GM23338 (cell line): ENCODE measurements around the gene PLXNC1. TPM values are rescaled to one million over a fixed set of nuclear protein-coding genes. Genes with fewer than 3 reads are reported as not detected.

Source experiments
- ATAC-seq: fragments of 200-7000 bp; cut with Tn5 transposase; 3 replicates; pipeline ENCODE4 v1.9.1; 2020
- DNase-seq: peaks from one replicate; pipeline ENCODE4 v3.0.0-alpha.2; 2015; ENCODE audit warnings: low spot score
- H2AFZ ChIP-seq: fragments of 200-600 bp; sonication (generic); 2 replicates; pipeline ENCODE4 v1.8.0; 2016; ENCODE audit warnings: antibody characterized with exemption, mild to moderate bottlenecking, moderate library complexity
- H3F3A ChIP-seq: fragments of 200-600 bp; sonication (generic); replicated peaks from 2 replicates; pipeline ENCODE4 v1.8.0; 2017; ENCODE audit warnings: antibody characterized with exemption, mixed run types, low read depth
- H3K27ac ChIP-seq: fragments of 200-600 bp; sonication (generic); 2 replicates; pipeline ENCODE4 v1.6.1; 2016; ENCODE audit warnings: low read depth
- H3K27me3 ChIP-seq: fragments of 200-600 bp; sonication (generic); 2 replicates; pipeline ENCODE4 v1.8.0; 2016; ENCODE audit warnings: mild to moderate bottlenecking, mixed run types, moderate library complexity; ENCODE audit not compliant: insufficient read depth
- H3K36me3 ChIP-seq: fragments of 200-600 bp; sonication (generic); 2 replicates; pipeline ENCODE4 v1.8.0; 2016; ENCODE audit warnings: mild to moderate bottlenecking; ENCODE audit not compliant: insufficient read depth
- H3K4me1 ChIP-seq: fragments of 200-600 bp; sonication (generic); 2 replicates; pipeline ENCODE4 v1.8.0; 2016; ENCODE audit warnings: mild to moderate bottlenecking, moderate library complexity; ENCODE audit not compliant: insufficient read depth
- H3K4me2 ChIP-seq: fragments of 200-600 bp; sonication (generic); 2 replicates; pipeline ENCODE4 v1.7.1; 2017; ENCODE audit warnings: mixed run types
- H3K4me3 ChIP-seq: fragments of 200-600 bp; sonication (generic); 2 replicates; pipeline ENCODE4 v1.6.1; 2016; ENCODE audit warnings: mixed run types
- H3K79me2 ChIP-seq: fragments of 200-600 bp; sonication (generic); replicated peaks from 2 replicates; pipeline ENCODE4 v1.8.0; 2017; ENCODE audit warnings: mild to moderate bottlenecking; ENCODE audit not compliant: insufficient read depth
- H3K9me2 ChIP-seq: fragments of 200-600 bp; sonication (generic); 2 replicates; pipeline ENCODE4 v1.8.0; 2017; ENCODE audit not compliant: insufficient read depth
- H4K20me1 ChIP-seq: fragments of 200-600 bp; sonication (generic); replicated peaks from 2 replicates; pipeline ENCODE4 v1.8.0; 2017; ENCODE audit warnings: mild to moderate bottlenecking; ENCODE audit not compliant: insufficient read depth
- H3K27ac Mint-ChIP-seq: 2 replicates; pipeline ENCODE4 v1.8.0; 2020; ENCODE audit warnings: inconsistent platforms, mild to moderate bottlenecking, moderate library complexity, mixed read lengths
- H3K27me3 Mint-ChIP-seq: 3 replicates; pipeline ENCODE4 v1.8.0; 2022; ENCODE audit warnings: low read depth, mild to moderate bottlenecking, moderate library complexity, mixed read lengths, inconsistent platforms; ENCODE audit not compliant: insufficient read depth, poor library complexity
- H3K36me3 Mint-ChIP-seq: 3 replicates; pipeline ENCODE4 v1.8.0; 2021; ENCODE audit warnings: low read depth, mild to moderate bottlenecking, inconsistent platforms, moderate library complexity, mixed read lengths
- H3K4me1 Mint-ChIP-seq: 3 replicates; pipeline ENCODE4 v1.8.0; 2020; ENCODE audit warnings: mild to moderate bottlenecking, inconsistent platforms, mixed read lengths
- H3K4me3 Mint-ChIP-seq: 3 replicates; pipeline ENCODE4 v1.8.0; 2021; ENCODE audit warnings: moderate library complexity, mild to moderate bottlenecking, inconsistent platforms, mixed read lengths
- H3K9me3 Mint-ChIP-seq: 3 replicates; pipeline ENCODE4 v1.8.0; 2020; ENCODE audit warnings: moderate library complexity, mild to moderate bottlenecking, inconsistent platforms, mixed read lengths
- CREB1 ChIP-seq: fragments of 250-450 bp; sonication (Bioruptor Pico); IDR thresholded peaks from 2 replicates; pipeline ENCODE4 v1.5.0; 2020; ENCODE audit warnings: low read depth, mild to moderate bottlenecking, moderate library complexity
- EZH2 ChIP-seq: fragments of 200-600 bp; sonication (generic); IDR thresholded peaks from one replicate; pipeline ENCODE4 v1.8.0; 2017; ENCODE audit warnings: antibody characterized with exemption, mild to moderate bottlenecking, low read depth; ENCODE audit not compliant: unreplicated experiment
- EZH2phosphoT487 ChIP-seq: fragments of 200-600 bp; sonication (generic); IDR thresholded peaks from one replicate; pipeline ENCODE4 v1.8.1; 2018; ENCODE audit warnings: antibody characterized with exemption; ENCODE audit not compliant: unreplicated experiment
- JUNB ChIP-seq: IDR thresholded peaks from one replicate; pipeline ENCODE4 v1.6.1; 2016; ENCODE audit warnings: antibody characterized with exemption; ENCODE audit not compliant: unreplicated experiment
- NANOG ChIP-seq: IDR thresholded peaks from 2 replicates; pipeline ENCODE4 v1.6.1; 2016; ENCODE audit warnings: antibody characterized with exemption, borderline replicate concordance
- POLR2AphosphoS5 ChIP-seq: IDR thresholded peaks from 2 replicates; pipeline ENCODE4 v1.6.1; 2016; ENCODE audit warnings: antibody characterized with exemption, low read depth
- ZNF114 ChIP-seq: fragments of 250-450 bp; sonication (Bioruptor Pico); IDR thresholded peaks from 2 replicates; pipeline ENCODE4 v1.5.0; 2020; ENCODE audit warnings: mild to moderate bottlenecking, moderate library complexity
- ZNF331 ChIP-seq: fragments of 250-450 bp; sonication (Bioruptor Pico); IDR thresholded peaks from 2 replicates; pipeline ENCODE4 v1.5.0; 2020; ENCODE audit warnings: low read depth, mild to moderate bottlenecking, moderate library complexity
- polyA plus RNA-seq: library from polyadenylated mRNA; unstranded; fragments of >200 nt; fragmentation: Nextera tagmentation; extraction: Ambion mirVana; gene quantifications from 2 replicates; pipeline ENCODE4 v1.2.1, GENCODE V29; 2016
- total RNA-seq: library from RNA; depleted of rRNA; stranded (reverse); fragments of >200 nt; shearing (Covaris generic); gene quantifications from 2 replicates; pipeline ENCODE4 v1.2.3, GENCODE V29; 2014
- TF ChIP-seq, protein P1 (sequence below): IDR thresholded peaks from one replicate; pipeline ENCODE4 v1.6.1; 2018; ENCODE audit warnings: antibody characterized with exemption; ENCODE audit not compliant: unreplicated experiment
- TF ChIP-seq, protein P2 (sequence below): fragments of 250-450 bp; sonication (Bioruptor Pico); IDR thresholded peaks from 2 replicates; pipeline ENCODE4 v1.5.0; 2020; ENCODE audit warnings: mild to moderate bottlenecking, moderate library complexity
- TF ChIP-seq, protein P3 (sequence below): IDR thresholded peaks from 2 replicates; pipeline ENCODE4 v1.6.1; 2016; ENCODE audit warnings: antibody characterized with exemption
- TF ChIP-seq, protein P4 (sequence below), 2 experiments: fragments of 200-600 bp in 1 of 2; sonication (generic) in 1 of 2; conservative IDR thresholded peaks; 2 replicates each; pipeline versions ENCODE4 v1.5.1 to v1.6.1; 2016 to 2017; ENCODE audit warnings: antibody characterized with exemption in 2 of 2, low read depth in 2 of 2, mild to moderate bottlenecking in 2 of 2, moderate library complexity in 1 of 2

Gene PLXNC1
- total and polyA plus RNA-seq, 2 experiments from 2014 or later: 1.9 to 6.5 TPM

DNA sequence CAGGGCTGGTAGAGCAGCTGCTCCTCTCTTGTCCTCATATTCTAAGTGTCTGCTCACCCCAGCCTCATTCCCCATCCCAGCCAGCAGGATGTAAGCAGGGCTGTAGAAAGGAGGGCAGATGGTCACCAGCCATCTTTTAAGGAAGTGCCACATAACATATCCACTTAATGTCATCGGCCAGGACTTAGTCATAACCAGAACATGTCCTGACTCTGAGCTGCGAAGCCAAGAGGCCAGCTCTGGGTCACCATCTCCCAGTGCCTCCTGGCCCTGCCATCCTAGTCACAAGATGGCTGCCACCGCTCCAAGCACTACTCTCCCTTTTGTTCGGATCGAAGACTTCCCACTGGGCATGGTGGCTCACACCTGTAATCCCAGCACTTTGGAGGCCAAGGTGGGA lies 123.9 kb downstream of the PLXNC1 start:
- H3K27ac Mint-ChIP-seq: no peak overlapping the region
- H3K4me2 ChIP-seq: no peak overlapping the region
- peaks cover 23% of the 10 kb centered on the region for H3K4me1 Mint-ChIP-seq
- no peaks in the 10 kb centered on the region for H4K20me1 ChIP-seq
- no peaks in the 10 kb centered on the region for H3K27me3 ChIP-seq
- DNase-seq (no peak), ATAC-seq (no peak)
- H3K4me1 ChIP-seq: peaks cover 24% of the 10 kb centered on the region
- H3K27ac ChIP-seq: no peak overlapping the region
- TF ChIP-seq ZNF331 (CRISPR knock-in tag) (no peak), EZH2phosphoT487 (no peak), NANOG (no peak), ZNF114 (CRISPR knock-in tag) (no peak), POLR2AphosphoS5 (no peak), CREB1 (CRISPR knock-in tag) (no peak), EZH2 (no peak), JUNB (no peak)
- TF ChIP-seq, protein P1, sequence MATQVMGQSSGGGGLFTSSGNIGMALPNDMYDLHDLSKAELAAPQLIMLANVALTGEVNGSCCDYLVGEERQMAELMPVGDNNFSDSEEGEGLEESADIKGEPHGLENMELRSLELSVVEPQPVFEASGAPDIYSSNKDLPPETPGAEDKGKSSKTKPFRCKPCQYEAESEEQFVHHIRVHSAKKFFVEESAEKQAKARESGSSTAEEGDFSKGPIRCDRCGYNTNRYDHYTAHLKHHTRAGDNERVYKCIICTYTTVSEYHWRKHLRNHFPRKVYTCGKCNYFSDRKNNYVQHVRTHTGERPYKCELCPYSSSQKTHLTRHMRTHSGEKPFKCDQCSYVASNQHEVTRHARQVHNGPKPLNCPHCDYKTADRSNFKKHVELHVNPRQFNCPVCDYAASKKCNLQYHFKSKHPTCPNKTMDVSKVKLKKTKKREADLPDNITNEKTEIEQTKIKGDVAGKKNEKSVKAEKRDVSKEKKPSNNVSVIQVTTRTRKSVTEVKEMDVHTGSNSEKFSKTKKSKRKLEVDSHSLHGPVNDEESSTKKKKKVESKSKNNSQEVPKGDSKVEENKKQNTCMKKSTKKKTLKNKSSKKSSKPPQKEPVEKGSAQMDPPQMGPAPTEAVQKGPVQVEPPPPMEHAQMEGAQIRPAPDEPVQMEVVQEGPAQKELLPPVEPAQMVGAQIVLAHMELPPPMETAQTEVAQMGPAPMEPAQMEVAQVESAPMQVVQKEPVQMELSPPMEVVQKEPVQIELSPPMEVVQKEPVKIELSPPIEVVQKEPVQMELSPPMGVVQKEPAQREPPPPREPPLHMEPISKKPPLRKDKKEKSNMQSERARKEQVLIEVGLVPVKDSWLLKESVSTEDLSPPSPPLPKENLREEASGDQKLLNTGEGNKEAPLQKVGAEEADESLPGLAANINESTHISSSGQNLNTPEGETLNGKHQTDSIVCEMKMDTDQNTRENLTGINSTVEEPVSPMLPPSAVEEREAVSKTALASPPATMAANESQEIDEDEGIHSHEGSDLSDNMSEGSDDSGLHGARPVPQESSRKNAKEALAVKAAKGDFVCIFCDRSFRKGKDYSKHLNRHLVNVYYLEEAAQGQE: no peak
- TF ChIP-seq, protein P2, sequence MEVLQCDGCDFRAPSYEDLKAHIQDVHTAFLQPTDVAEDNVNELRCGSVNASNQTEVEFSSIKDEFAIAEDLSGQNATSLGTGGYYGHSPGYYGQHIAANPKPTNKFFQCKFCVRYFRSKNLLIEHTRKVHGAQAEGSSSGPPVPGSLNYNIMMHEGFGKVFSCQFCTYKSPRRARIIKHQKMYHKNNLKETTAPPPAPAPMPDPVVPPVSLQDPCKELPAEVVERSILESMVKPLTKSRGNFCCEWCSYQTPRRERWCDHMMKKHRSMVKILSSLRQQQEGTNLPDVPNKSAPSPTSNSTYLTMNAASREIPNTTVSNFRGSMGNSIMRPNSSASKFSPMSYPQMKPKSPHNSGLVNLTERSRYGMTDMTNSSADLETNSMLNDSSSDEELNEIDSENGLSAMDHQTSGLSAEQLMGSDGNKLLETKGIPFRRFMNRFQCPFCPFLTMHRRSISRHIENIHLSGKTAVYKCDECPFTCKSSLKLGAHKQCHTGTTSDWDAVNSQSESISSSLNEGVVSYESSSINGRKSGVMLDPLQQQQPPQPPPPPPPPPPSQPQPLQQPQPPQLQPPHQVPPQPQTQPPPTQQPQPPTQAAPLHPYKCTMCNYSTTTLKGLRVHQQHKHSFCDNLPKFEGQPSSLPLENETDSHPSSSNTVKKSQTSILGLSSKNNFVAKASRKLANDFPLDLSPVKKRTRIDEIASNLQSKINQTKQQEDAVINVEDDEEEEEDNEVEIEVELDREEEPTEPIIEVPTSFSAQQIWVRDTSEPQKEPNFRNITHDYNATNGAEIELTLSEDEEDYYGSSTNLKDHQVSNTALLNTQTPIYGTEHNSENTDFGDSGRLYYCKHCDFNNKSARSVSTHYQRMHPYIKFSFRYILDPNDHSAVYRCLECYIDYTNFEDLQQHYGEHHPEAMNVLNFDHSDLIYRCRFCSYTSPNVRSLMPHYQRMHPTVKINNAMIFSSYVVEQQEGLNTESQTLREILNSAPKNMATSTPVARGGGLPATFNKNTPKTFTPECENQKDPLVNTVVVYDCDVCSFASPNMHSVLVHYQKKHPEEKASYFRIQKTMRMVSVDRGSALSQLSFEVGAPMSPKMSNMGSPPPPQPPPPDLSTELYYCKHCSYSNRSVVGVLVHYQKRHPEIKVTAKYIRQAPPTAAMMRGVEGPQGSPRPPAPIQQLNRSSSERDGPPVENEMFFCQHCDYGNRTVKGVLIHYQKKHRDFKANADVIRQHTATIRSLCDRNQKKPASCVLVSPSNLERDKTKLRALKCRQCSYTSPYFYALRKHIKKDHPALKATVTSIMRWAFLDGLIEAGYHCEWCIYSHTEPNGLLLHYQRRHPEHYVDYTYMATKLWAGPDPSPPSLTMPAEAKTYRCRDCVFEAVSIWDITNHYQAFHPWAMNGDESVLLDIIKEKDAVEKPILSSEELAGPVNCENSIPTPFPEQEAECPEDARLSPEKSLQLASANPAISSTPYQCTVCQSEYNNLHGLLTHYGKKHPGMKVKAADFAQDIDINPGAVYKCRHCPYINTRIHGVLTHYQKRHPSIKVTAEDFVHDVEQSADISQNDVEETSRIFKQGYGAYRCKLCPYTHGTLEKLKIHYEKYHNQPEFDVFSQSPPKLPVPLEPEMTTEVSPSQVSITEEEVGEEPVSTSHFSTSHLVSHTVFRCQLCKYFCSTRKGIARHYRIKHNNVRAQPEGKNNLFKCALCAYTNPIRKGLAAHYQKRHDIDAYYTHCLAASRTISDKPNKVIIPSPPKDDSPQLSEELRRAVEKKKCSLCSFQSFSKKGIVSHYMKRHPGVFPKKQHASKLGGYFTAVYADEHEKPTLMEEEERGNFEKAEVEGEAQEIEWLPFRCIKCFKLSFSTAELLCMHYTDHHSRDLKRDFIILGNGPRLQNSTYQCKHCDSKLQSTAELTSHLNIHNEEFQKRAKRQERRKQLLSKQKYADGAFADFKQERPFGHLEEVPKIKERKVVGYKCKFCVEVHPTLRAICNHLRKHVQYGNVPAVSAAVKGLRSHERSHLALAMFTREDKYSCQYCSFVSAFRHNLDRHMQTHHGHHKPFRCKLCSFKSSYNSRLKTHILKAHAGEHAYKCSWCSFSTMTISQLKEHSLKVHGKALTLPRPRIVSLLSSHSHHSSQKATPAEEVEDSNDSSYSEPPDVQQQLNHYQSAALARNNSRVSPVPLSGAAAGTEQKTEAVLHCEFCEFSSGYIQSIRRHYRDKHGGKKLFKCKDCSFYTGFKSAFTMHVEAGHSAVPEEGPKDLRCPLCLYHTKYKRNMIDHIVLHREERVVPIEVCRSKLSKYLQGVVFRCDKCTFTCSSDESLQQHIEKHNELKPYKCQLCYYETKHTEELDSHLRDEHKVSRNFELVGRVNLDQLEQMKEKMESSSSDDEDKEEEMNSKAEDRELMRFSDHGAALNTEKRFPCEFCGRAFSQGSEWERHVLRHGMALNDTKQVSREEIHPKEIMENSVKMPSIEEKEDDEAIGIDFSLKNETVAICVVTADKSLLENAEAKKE (CRISPR knock-in tag): no peak
- TF ChIP-seq, protein P3, sequence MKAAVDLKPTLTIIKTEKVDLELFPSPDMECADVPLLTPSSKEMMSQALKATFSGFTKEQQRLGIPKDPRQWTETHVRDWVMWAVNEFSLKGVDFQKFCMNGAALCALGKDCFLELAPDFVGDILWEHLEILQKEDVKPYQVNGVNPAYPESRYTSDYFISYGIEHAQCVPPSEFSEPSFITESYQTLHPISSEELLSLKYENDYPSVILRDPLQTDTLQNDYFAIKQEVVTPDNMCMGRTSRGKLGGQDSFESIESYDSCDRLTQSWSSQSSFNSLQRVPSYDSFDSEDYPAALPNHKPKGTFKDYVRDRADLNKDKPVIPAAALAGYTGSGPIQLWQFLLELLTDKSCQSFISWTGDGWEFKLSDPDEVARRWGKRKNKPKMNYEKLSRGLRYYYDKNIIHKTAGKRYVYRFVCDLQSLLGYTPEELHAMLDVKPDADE: no peak
- TF ChIP-seq, protein P4, sequence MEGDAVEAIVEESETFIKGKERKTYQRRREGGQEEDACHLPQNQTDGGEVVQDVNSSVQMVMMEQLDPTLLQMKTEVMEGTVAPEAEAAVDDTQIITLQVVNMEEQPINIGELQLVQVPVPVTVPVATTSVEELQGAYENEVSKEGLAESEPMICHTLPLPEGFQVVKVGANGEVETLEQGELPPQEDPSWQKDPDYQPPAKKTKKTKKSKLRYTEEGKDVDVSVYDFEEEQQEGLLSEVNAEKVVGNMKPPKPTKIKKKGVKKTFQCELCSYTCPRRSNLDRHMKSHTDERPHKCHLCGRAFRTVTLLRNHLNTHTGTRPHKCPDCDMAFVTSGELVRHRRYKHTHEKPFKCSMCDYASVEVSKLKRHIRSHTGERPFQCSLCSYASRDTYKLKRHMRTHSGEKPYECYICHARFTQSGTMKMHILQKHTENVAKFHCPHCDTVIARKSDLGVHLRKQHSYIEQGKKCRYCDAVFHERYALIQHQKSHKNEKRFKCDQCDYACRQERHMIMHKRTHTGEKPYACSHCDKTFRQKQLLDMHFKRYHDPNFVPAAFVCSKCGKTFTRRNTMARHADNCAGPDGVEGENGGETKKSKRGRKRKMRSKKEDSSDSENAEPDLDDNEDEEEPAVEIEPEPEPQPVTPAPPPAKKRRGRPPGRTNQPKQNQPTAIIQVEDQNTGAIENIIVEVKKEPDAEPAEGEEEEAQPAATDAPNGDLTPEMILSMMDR (conservative IDR thresholded peaks at IDR 0.05; ENCODE audit: low read depth in 2 of 2): no peak
- no peaks in the 10 kb centered on the region; the same call in 2 of the 3 replicates for H3K36me3 Mint-ChIP-seq
- H3K36me3 ChIP-seq: no peaks in the 10 kb centered on the region
- H3K4me3 Mint-ChIP-seq: no peak overlapping the region
- H3F3A ChIP-seq: no peaks in the 10 kb centered on the region
- no peaks in the 10 kb centered on the region for H3K79me2 ChIP-seq
- H3K9me3 Mint-ChIP-seq: no peaks in the 10 kb centered on the region
- no peak overlapping the region for H2AFZ ChIP-seq
- H3K27me3 Mint-ChIP-seq: peaks cover 5% of the 10 kb centered on the region
- H3K4me3 ChIP-seq: no peak overlapping the region
- H3K9me2 ChIP-seq: peaks cover 8% of the 10 kb centered on the region; the same call in 1 of the 2 replicates
